ENCODE measurements around the gene PIGQ. TPM values are rescaled to one million over a fixed set of nuclear protein-coding genes. Genes with fewer than 3 reads are reported as not detected.

The PIGQ gene
- total RNA-seq, 1 experiment from 2014 or later: 83.5 TPM

DNA sequence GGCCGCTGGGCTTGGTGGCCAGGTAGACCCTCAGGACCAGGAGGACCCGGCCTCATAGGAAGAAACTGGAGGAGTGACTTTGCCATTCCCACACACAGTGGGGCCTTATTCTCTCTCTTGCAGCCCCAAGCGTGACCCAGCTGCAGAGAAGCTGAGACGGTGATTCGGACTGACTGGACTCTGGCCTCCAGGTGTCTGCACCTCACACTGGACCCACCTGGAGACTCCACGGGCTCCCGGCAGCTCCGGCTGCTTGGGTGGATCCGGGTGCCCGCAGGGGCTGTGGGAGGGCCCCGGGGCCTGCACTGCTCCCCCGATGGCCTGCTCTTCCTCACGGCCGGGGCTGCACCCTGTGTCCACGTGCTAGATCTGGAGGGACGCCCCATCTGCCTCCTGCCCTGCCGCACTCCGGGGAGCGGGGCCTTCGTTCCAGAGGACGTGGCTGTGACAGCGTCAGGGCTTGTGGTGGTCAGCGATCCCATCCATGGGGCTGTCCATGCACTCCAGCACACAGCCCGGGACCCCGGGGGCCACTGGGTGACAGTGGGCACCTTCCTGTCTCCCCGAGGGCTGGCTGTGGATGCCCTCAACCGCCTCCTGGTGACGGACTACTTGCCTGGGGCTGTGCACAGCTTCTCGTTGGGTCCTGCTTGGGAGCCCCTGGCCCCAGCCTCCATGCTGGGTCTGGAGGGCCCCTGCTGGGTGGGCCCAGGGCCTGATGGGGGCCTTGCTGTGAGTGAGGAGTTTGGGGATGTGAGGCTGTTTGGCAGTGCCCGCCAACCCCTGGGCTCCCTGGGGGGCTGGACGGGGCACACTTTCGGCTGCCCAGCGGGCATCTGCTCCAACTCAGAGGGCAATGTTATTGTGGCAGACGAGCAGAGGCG is 2.2 kb upstream of the PIGQ start:
- intact Hi-C loops (cut with micrococcal nuclease; ENCODE audit: unreplicated experiment): no loop called here
- H3K27ac ChIP-seq (ENCODE audit: low read length): peak overlapping the region; percentile 93
- BruUV-seq (replicated peaks): no TSS peak

More for the DNA sequence above, 2.2 kb upstream of the PIGQ start:
- Histone ChIP-seq H3K9me3 (ENCODE audit: control insufficient read depth, insufficient read depth, low read depth, low read length) (no peaks in the 10 kb centered on the region), H3K36me3 (ENCODE audit: control insufficient read depth, insufficient read depth, low read length) (no peaks in the 10 kb centered on the region), H3K4me1 (ENCODE audit: control insufficient read depth, insufficient read depth, low read length) (peaks cover 60% of the 10 kb centered on the region), H3K27me3 (ENCODE audit: control insufficient read depth, insufficient read depth, low read length) (no peaks in the 10 kb centered on the region), H3K4me3 (ENCODE audit: low read depth in 2 of 2, low read length in 2 of 2) (no peak overlapping the region)
- in situ Hi-C loops (cut with HindIII; ENCODE audit: low pct_unique_long_range_greater_than_20kb, low sequenced_read_pairs): no loop called here
- TF ChIP-seq, protein P1, sequence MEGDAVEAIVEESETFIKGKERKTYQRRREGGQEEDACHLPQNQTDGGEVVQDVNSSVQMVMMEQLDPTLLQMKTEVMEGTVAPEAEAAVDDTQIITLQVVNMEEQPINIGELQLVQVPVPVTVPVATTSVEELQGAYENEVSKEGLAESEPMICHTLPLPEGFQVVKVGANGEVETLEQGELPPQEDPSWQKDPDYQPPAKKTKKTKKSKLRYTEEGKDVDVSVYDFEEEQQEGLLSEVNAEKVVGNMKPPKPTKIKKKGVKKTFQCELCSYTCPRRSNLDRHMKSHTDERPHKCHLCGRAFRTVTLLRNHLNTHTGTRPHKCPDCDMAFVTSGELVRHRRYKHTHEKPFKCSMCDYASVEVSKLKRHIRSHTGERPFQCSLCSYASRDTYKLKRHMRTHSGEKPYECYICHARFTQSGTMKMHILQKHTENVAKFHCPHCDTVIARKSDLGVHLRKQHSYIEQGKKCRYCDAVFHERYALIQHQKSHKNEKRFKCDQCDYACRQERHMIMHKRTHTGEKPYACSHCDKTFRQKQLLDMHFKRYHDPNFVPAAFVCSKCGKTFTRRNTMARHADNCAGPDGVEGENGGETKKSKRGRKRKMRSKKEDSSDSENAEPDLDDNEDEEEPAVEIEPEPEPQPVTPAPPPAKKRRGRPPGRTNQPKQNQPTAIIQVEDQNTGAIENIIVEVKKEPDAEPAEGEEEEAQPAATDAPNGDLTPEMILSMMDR (IDR thresholded peaks at IDR 0.05): no peak
- TF ChIP-seq POLR2AphosphoS5 (IDR thresholded peaks at IDR 0.05; ENCODE audit: low read depth, low read length) (no peak), TCF7L2 (IDR thresholded peaks at IDR 0.05; ENCODE audit: low read depth, low read length) (no peak), SIN3A (IDR thresholded peaks at IDR 0.05; ENCODE audit: borderline replicate concordance, insufficient read depth, low read depth, low read length) (no peak), REST (IDR thresholded peaks at IDR 0.05; ENCODE audit: insufficient read depth in 1 of 2, low read depth in 2 of 2, low read length in 1 of 2) (no peak)
- ChIA-PET POLR2A (interaction anchor here (0.6 kb wide), 1 partner anchor 166 kb away, joined by 13 read pairs; the partner anchor contains the start of gene DECR2), CTCF (interaction anchor here (0.6 kb wide), 1 partner anchor 290 kb away, joined by 3 read pairs; no protein-coding TSS in a partner anchor)
- DNase-seq (ENCODE audit: low read depth, low spot score) (no peak), ATAC-seq (no peak)
